Subcutaneous adipose tissue (tissue), 4 donors: ENCODE measurements around the gene TMEM89. TPM values are rescaled to one million over a fixed set of nuclear protein-coding genes. Genes with fewer than 3 reads are reported as not detected.

Experiments
- total RNA-seq, 4 donors: library from RNA; depleted of rRNA; stranded (reverse); fragments of >200 nt; gene quantifications; one replicate each; pipeline ENCODE4 v1.1.0, GENCODE V29; 2016
- TF ChIP-seq, protein P1 (sequence below): fragments of 450-650 bp; IDR thresholded peaks from one replicate; pipeline ENCODE4 v1.5.1; 2016; ENCODE audit warnings: low read depth, mild to moderate bottlenecking, control low read depth, antibody characterized with exemption, moderate library complexity

The TMEM89 gene
- total RNA-seq, 4 donors from 2014 or later = not detected

DNA sequence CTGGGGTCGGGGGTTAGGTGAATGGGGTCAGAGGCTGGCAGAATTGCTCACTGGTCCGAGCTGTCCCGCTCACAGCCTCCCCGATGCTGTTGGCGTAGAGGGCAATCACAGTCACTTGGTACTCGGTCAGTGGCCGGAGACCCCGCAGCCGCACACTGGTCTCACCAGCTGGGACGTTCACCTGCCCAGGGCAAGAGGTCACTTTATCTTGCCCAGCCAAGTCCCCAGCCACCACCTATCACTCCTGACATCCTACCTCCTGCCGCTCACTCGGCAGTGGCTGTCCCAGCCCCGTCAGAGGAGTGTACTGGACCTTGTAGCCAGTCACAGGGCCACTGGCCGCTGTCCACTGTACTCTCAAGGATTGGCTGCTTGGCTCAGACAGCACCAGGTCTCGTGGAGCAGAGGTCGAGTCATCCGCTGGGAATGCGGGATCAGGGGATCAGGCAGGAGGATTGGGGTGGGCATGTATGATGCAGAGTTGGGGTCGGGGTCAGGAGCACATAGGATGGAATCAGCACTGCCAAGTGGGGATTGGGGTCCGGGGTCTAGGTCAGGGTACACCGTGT is 29.0 kb downstream of the TMEM89 start:
- TF ChIP-seq, protein P1, sequence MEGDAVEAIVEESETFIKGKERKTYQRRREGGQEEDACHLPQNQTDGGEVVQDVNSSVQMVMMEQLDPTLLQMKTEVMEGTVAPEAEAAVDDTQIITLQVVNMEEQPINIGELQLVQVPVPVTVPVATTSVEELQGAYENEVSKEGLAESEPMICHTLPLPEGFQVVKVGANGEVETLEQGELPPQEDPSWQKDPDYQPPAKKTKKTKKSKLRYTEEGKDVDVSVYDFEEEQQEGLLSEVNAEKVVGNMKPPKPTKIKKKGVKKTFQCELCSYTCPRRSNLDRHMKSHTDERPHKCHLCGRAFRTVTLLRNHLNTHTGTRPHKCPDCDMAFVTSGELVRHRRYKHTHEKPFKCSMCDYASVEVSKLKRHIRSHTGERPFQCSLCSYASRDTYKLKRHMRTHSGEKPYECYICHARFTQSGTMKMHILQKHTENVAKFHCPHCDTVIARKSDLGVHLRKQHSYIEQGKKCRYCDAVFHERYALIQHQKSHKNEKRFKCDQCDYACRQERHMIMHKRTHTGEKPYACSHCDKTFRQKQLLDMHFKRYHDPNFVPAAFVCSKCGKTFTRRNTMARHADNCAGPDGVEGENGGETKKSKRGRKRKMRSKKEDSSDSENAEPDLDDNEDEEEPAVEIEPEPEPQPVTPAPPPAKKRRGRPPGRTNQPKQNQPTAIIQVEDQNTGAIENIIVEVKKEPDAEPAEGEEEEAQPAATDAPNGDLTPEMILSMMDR = no peak

DNA sequence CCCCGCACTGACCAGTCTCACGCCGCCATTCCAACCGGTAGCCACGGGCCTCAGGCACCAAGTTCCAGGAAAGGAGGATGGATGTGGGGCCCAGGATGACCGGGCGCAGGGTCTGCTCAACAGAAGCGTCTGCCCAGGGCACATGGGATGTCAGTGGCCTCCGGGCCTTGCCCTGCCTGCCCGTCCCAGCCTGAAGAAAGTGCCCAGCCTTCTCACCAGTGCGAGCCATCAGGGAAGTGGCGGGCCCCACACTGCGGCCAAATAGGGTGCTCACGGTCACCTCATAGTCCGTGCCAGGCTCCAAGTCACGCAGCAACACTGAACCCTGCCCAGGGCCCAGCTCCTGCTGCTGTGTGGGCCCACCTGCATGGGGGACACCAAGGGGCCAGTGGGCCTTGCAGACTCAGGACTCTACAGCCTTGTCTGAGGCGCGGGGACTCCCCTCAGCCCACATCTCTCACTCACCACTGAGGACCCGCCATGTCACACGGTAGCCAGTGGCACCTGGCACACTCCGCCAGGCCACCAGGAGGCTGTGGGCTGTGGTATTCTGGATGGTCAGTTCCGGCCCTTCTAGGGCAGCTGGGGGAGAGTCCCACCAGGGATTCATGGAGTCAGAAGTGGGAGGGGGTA is 29.6 kb downstream of the TMEM89 start:
- TF ChIP-seq, protein P1 = no peak

DNA sequence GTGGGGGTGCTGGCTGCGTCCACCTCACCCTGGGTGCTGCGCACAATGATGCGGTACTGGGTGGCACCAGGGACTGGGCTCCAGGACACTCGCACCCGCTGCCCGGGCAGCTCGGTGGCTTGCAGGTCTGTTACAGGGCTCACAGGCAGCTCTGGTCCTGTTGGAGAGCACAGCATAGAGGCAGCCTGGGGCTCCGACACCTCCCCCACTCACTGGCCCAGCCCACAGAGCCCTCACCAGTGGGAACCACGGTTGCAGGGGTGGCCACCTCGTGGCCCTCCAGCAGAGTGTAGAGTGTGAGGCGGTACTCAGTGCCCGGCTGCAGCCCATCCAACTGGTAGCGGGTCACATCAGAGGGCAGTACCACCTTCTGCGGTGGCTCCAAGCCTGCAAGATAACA is 30.1 kb downstream of the TMEM89 start:
- TF ChIP-seq, protein P1 = no peak

DNA sequence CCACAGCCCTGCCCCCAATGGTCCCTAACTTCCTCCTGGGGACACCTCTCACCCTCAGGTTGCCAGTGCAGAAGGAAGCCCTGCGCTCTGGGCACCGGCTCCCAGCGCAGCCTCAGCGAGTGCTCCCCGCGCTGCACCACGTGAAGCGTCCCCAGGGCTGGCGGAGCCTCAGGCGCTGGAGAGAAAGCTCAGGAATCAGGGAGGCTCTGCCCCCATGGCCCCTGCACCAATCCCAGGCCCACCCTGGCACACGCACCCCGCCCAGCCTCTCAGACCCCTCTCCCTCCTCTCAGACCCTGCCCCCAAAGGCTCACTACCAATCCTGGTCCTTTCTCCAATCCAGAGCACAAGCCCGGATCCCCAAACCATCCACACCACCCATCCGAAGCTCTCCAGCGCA is 33.3 kb downstream of the TMEM89 start:
- TF ChIP-seq, protein P1 = no peak

DNA sequence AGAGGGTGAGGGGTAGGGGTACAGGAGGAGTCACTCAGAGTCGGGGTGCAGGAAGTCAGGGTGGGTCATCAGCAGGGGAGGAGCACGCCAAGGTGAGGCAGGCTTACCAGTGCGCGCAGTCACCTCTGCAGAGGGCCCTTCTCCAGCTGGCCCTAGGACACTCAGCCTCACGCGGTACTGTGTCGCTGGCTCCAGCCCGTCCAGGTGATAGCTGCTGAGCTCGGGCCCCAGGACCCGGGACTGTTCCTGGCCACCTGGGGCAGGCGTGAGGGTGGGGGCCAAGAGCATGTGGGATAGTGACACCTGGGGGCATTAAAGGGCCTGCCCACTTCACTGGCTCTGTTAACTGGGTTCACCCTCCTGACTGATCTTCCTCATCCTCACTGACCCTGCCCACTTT is 33.9 kb downstream of the TMEM89 start:
- TF ChIP-seq, protein P1 = no peak

DNA sequence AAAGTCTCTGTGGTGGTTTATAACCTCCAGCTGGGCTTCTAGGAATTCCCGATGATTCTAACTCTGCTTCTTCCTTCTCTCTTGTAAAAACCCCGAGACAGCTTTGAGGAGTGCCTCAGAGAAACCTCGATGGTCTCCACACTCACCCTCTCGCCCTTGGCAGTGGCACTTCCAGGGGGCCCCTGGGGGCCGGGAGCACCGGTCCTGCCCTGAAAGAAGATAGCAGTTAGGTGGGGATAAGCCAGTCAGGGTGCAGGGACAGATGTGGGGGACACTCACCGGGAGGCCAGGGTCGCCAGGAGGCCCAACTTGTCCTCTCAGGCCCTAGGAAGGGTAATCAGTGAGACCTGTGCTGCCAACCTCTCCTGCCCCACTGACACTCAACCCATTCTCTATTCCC is 36.2 kb downstream of the TMEM89 start:
- TF ChIP-seq, protein P1 = no peak

DNA sequence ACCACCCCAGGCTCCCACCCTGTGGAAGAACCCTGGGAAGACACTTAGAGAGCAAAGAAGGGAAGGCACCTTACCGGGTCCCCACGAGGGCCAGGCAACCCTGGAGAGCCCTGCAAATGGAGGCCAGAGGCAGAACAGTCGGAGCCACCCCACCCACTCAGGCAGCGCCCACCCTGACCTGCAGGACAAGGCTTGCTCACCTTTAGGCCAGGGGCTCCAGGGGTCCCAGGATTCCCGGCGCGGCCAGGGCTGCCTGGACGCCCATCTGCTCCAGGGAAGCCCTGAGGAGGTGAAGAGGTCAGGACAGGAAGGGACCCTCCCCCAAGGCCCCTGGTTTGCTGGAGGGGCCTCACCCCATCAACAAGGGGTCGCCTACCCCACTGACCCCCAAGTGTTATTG is 36.7 kb downstream of the TMEM89 start:
- TF ChIP-seq, protein P1 = no peak
